ENCODE measurements around the gene SEC24B.

SEC24B gene

GRCh38 chr4:109432203-109432602 lies 1.4 kb upstream of the SEC24B start:
- Histone ChIP-seq H3K9ac (ENCODE audit: low read length) (no peak overlapping the region), H3K27ac (ENCODE audit: low read length) (no peak overlapping the region)
- TF ChIP-seq EZH2phosphoT487 (IDR thresholded peaks at IDR 0.05; ENCODE audit: low read depth) (no peak), CTCF (IDR thresholded peaks at IDR 0.05; ENCODE audit: low read depth, low read length) (no peak)

GRCh38 chr4:109432696-109433095 lies 919 bp upstream of the SEC24B start:
- Histone ChIP-seq H3K9me3 (ENCODE audit: insufficient read depth, low read length) (no peaks in the 10 kb centered on the region), H3K36me3 (replicated peaks; ENCODE audit: low read depth, low read length) (no peaks in the 10 kb centered on the region), H3K27me3 (ENCODE audit: low read depth, low read length) (no peaks in the 10 kb centered on the region), H3K79me2 (ENCODE audit: low read length) (peaks cover 40% of the 10 kb centered on the region), H3K4me1 (ENCODE audit: low read length) (peaks cover 20% of the 10 kb centered on the region), H3K4me3 (ENCODE audit: low read length) (peak overlapping the region; percentile 94), H3K27ac (ENCODE audit: low read length) (no peak overlapping the region), H3K9ac (ENCODE audit: low read length) (peak overlapping the region; percentile 80), H2AFZ (ENCODE audit: low read depth, low read length) (peak overlapping the region; percentile 75), H3K4me2 (ENCODE audit: low read length) (peak overlapping the region; percentile 89), H4K20me1 (ENCODE audit: insufficient read depth, low read length) (peaks cover 33% of the 10 kb centered on the region)
- TF ChIP-seq EZH2phosphoT487 (IDR thresholded peaks at IDR 0.05; ENCODE audit: low read depth), result no peak
- no peak for TF ChIP-seq CTCF (IDR thresholded peaks at IDR 0.05; ENCODE audit: low read depth, low read length)

More at GRCh38 chr4:109432203-109432602, 1.4 kb upstream of the SEC24B start:
- H3K4me3 ChIP-seq (ENCODE audit: low read length), result peak overlapping the region; percentile 94
- H3K4me1 ChIP-seq (ENCODE audit: low read length), result peaks cover 20% of the 10 kb centered on the region
- H3K79me2 ChIP-seq (ENCODE audit: low read length), result peaks cover 36% of the 10 kb centered on the region
- H3K4me2 ChIP-seq (ENCODE audit: low read length), result peak overlapping the region; percentile 89
- peaks cover 31% of the 10 kb centered on the region for H4K20me1 ChIP-seq (ENCODE audit: insufficient read depth, low read length)
- H3K9me3 ChIP-seq (ENCODE audit: insufficient read depth, low read length), result no peaks in the 10 kb centered on the region
- H3K36me3 ChIP-seq (replicated peaks; ENCODE audit: low read depth, low read length), result no peaks in the 10 kb centered on the region
- H2AFZ ChIP-seq (ENCODE audit: low read depth, low read length), result no peak overlapping the region
- H3K27me3 ChIP-seq (ENCODE audit: low read depth, low read length), result no peaks in the 10 kb centered on the region

GRCh38 chr4:109434007-109434971 lies 674 bp downstream of the SEC24B start:
- Histone ChIP-seq H3K36me3 (replicated peaks; ENCODE audit: low read depth, low read length) (no peaks in the 10 kb centered on the region), H2AFZ (ENCODE audit: low read depth, low read length) (peak overlapping the region; percentile 22; the same call in 1 of the 2 replicates), H3K27ac (ENCODE audit: low read length) (no peak overlapping the region), H3K79me2 (ENCODE audit: low read length) (peaks cover 56% of the 10 kb centered on the region), H3K4me2 (ENCODE audit: low read length) (peak overlapping the region; percentile 81), H4K20me1 (ENCODE audit: insufficient read depth, low read length) (peaks cover 43% of the 10 kb centered on the region), H3K27me3 (ENCODE audit: low read depth, low read length) (no peaks in the 10 kb centered on the region), H3K9ac (ENCODE audit: low read length) (peak overlapping the region; percentile 80), H3K9me3 (ENCODE audit: insufficient read depth, low read length) (no peaks in the 10 kb centered on the region), H3K4me3 (ENCODE audit: low read length) (peak overlapping the region; percentile 94), H3K4me1 (ENCODE audit: low read length) (peaks cover 30% of the 10 kb centered on the region)
- no peak for TF ChIP-seq EZH2phosphoT487 (IDR thresholded peaks at IDR 0.05; ENCODE audit: low read depth)
- no peak for TF ChIP-seq CTCF (IDR thresholded peaks at IDR 0.05; ENCODE audit: low read depth, low read length)

GRCh38 chr4:109435635-109436034 lies 2.0 kb downstream of the SEC24B start:
- Histone ChIP-seq H3K4me3 (ENCODE audit: low read length) (no peak overlapping the region), H3K9me3 (ENCODE audit: insufficient read depth, low read length) (no peaks in the 10 kb centered on the region), H2AFZ (ENCODE audit: low read depth, low read length) (no peak overlapping the region), H3K9ac (ENCODE audit: low read length) (no peak overlapping the region), H3K36me3 (replicated peaks; ENCODE audit: low read depth, low read length) (no peaks in the 10 kb centered on the region), H3K27me3 (ENCODE audit: low read depth, low read length) (no peaks in the 10 kb centered on the region), H3K79me2 (ENCODE audit: low read length) (peaks cover 70% of the 10 kb centered on the region), H3K27ac (ENCODE audit: low read length) (no peak overlapping the region), H3K4me2 (ENCODE audit: low read length) (peak overlapping the region; percentile 81), H3K4me1 (ENCODE audit: low read length) (peaks cover 41% of the 10 kb centered on the region), H4K20me1 (ENCODE audit: insufficient read depth, low read length) (peaks cover 51% of the 10 kb centered on the region)
- TF ChIP-seq EZH2phosphoT487 (IDR thresholded peaks at IDR 0.05; ENCODE audit: low read depth) (no peak), CTCF (IDR thresholded peaks at IDR 0.05; ENCODE audit: low read depth, low read length) (no peak)
